Measurements from ENCODE around the gene KIAA0319L. TPM values are rescaled to one million over a fixed set of nuclear protein-coding genes. Genes with fewer than 3 reads are reported as not detected.
A peak's percentile ranks its signal among the peaks of the same experiment; 100 is the strongest.

The KIAA0319L gene
- total RNA-seq, 4 donors from 2014 or later = 33.4 to 60.9 (median 44.9) TPM

DNA sequence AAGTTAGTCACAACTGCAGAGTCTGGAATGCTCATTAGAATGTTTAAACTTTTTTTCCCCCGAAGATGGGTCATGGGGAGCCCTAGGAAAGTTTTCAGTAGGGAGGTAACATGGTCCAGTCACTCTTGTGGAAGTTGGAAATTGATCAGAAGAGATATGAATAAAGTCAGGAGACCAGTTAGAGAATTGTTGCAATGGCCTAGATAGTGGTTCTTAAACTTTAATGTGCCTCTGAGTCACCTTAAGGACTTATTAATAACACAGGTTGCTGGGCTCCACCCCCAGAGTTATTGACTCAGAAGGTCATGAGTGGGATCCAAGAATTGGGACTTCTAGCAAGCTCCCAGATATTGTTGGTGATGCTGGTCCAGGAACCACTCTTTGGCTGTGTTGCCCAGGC lies 12.7 kb upstream of the KIAA0319L start:
- TF ChIP-seq, protein P1, sequence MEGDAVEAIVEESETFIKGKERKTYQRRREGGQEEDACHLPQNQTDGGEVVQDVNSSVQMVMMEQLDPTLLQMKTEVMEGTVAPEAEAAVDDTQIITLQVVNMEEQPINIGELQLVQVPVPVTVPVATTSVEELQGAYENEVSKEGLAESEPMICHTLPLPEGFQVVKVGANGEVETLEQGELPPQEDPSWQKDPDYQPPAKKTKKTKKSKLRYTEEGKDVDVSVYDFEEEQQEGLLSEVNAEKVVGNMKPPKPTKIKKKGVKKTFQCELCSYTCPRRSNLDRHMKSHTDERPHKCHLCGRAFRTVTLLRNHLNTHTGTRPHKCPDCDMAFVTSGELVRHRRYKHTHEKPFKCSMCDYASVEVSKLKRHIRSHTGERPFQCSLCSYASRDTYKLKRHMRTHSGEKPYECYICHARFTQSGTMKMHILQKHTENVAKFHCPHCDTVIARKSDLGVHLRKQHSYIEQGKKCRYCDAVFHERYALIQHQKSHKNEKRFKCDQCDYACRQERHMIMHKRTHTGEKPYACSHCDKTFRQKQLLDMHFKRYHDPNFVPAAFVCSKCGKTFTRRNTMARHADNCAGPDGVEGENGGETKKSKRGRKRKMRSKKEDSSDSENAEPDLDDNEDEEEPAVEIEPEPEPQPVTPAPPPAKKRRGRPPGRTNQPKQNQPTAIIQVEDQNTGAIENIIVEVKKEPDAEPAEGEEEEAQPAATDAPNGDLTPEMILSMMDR (IDR thresholded peaks at IDR 0.05) = no peak
- TF ChIP-seq POLR2A (IDR thresholded peaks at IDR 0.05) = no peak

DNA sequence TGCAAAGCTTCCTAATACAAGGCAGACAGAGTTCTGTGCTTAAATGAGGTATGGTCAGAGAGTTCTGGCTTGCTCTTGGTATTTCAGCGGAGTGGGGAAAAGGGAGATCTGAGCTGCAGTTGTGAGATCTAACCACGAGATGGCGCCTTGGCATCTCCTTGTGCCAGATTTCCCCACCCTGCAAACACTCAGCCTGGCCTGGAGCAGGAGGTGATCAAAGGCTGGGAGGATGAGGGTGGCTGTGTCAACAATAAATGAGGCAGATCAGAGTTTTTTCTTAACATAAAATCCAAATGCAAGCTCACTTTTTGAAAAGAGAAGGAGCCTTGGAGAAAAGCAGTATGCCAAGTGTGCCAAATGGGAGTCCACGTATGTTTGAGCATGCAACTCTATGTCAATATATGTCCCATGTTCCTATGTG lies 11.8 kb upstream of the KIAA0319L start:
- WGBS, 2 donors = 21 to 22% methylated on average over 4 of the region's 4 CpGs
- no peak for TF ChIP-seq POLR2A (IDR thresholded peaks at IDR 0.05)
- TF ChIP-seq, protein P1 (IDR thresholded peaks at IDR 0.05) = peak in 1 of 3 donors; percentile 65
- DNase-seq (ENCODE audit: low spot score in 2 of 2) = peak in 1 of 2 donors; percentile 54
- no peak overlapping the region for H3K4me3 ChIP-seq (ENCODE audit: low read depth, poor library complexity, severe bottlenecking)
- intact Hi-C loops (cut with DNase I; ENCODE audit: low total_unique reads) = loop anchor here (5.0 kb wide), 1 partner anchor 158 kb away; no protein-coding TSS in a partner anchor

More for the DNA sequence above, 12.7 kb upstream of the KIAA0319L start:
- intact Hi-C loops (cut with DNase I; ENCODE audit: low total_unique reads) = loop anchor here (5.0 kb wide), 2 partner anchors 147 to 157 kb away; partner anchors contain the start of gene C1orf216
- WGBS, 2 donors = 73 to 75% methylated on average over 1 of the region's 1 CpG
- no peak for DNase-seq (ENCODE audit: low spot score in 2 of 2)
- H3K4me3 ChIP-seq (ENCODE audit: low read depth, poor library complexity, severe bottlenecking) = no peak overlapping the region

DNA sequence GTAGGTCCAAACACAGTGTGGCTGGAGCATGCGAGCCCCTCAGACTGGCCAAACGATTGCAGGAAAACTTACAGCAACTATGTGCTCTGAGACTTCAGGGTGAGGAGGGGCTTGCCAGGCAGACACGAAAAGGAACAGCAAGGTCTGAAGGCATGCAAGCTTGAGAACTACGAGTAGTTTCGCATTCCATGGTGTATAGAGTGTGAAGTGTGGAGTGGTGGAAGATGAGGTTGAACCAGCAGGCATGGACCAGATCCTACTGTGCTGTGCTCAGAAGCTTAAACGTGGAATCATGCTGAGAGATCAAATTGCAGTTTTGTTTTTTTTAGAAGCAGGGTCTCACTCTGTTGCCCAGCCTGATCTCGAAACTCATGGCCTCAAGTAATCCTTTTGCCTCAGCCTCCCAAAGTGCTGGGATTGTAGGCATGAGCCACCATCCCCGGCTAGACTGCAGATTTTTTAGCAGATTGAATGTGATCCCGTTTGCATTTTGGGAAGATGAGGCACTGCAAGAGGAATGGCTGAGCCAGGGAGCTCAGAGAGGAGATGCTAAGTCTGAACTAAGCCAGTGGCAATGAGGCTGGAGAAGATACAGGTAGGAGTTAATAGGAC lies 10.8 kb upstream of the KIAA0319L start:
- H3K4me3 ChIP-seq (ENCODE audit: low read depth, poor library complexity, severe bottlenecking) = no peak overlapping the region
- DNase-seq (ENCODE audit: low spot score in 2 of 2) = no peak
- 76 to 79% methylated on average over 9 of the region's 9 CpGs for WGBS, 2 donors
- TF ChIP-seq, protein P1 (IDR thresholded peaks at IDR 0.05) = no peak
- intact Hi-C loops (cut with DNase I; ENCODE audit: low total_unique reads) = loop anchor here (5.0 kb wide), 1 partner anchor 159 kb away; no protein-coding TSS in a partner anchor

DNA sequence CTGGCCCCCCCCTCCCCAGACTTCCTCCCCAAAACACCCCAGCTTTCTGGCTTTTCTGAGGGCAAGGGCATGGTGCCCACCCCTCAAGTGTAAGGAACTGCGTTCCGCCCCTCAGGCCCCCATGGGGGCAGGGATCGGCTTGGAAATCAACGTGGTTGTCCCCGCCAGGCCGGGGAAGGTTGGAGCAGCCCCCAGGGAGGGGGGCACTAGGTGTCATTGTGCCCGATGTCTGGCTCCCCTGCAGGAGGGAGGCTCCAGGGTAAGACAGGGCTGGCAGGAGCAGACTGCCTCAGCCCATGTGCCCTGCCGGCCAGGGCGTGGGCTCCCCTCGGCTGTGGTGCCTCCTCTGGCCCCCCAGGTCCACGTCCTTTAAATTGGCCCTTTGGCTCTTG lies 8.5 kb upstream of the KIAA0319L start:
- no peak overlapping the region for H3K4me3 ChIP-seq (ENCODE audit: low read depth, poor library complexity, severe bottlenecking)
- no peak for DNase-seq (ENCODE audit: low spot score in 2 of 2)
- TF ChIP-seq, protein P1 (IDR thresholded peaks at IDR 0.05) = no peak
- TF ChIP-seq POLR2A (IDR thresholded peaks at IDR 0.05) = no peak
- 93 to 95% methylated on average over 10 to 11 of the region's 11 CpGs for WGBS, 2 donors
- intact Hi-C loops (cut with DNase I; ENCODE audit: low total_unique reads) = loop anchor here (5.0 kb wide), 1 partner anchor 162 kb away; no protein-coding TSS in a partner anchor

DNA sequence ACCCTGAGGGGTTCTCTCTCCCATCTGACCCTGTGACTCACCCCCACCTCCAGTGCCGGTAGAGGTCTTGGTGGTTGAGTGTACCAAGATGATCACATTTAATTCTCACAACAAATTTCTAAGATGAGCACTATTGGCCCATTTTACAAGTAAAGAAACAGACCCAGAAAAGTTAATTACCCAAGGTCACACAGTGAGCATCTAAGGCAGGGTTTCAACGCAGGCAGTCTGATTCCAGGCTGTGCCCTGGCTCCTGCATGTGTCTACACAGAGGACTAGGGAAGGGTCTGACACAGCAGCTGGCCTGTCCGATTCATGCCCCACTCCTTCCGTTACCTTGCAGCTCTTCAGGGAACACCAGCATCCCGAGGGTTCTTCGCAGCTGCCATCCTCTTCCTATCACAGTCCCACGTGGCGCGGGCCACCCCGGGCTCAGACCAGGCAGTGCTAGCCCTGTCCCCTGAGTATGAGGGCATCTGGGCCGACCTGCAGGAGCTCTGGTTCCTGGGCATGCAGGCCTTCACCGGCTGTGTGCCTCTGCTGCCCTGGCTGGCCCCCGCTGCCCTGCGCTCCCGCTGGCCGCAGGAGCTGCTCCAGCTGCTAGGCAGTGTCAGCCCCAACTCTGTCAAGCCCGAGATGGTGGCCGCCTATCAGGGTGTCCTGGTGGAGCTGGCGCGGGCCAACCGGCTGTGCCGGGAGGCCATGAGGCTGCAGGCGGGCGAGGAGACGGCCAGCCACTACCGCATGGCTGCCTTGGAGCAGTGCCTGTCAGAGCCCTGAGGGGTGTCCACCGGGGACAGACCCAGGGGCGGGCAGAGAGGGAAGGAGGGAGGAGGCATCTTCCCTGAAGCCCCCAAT lies 7.9 kb upstream of the KIAA0319L start:
- intact Hi-C loops (cut with DNase I; ENCODE audit: low total_unique reads) = loop anchor here (5.0 kb wide), 2 partner anchors 162 to 207 kb away; no protein-coding TSS in a partner anchor
- 80 to 92% methylated on average over 11 to 27 of the region's 28 CpGs for WGBS, 2 donors
- no peak for TF ChIP-seq POLR2A (IDR thresholded peaks at IDR 0.05)
- TF ChIP-seq, protein P1 (IDR thresholded peaks at IDR 0.05) = no peak
- no peak for DNase-seq (ENCODE audit: low spot score in 2 of 2)
- H3K4me3 ChIP-seq (ENCODE audit: low read depth, poor library complexity, severe bottlenecking) = no peak overlapping the region
